Nephron (organoid): ENCODE data around the gene FMNL2.

Source experiments
- H3K27ac Mint-ChIP-seq, 3 experiments: 2 replicates each; pipeline ENCODE4 v1.8.0; 2020; ENCODE audit warnings: mixed read lengths in 3 of 3, mild to moderate bottlenecking in 2 of 3, moderate library complexity in 1 of 3
- H3K27me3 Mint-ChIP-seq: 2 replicates; pipeline ENCODE4 v1.8.0; 2021; ENCODE audit warnings: low read depth, mild to moderate bottlenecking, moderate library complexity, mixed read lengths
- H3K36me3 Mint-ChIP-seq: 2 replicates; pipeline ENCODE4 v1.8.0; 2020; ENCODE audit warnings: low read depth, mixed read lengths
- H3K4me1 Mint-ChIP-seq: 2 replicates; pipeline ENCODE4 v1.8.0; 2020; ENCODE audit warnings: mixed read lengths
- H3K4me3 Mint-ChIP-seq, 3 experiments: 2 replicates each; pipeline ENCODE4 v1.8.0; 2020; ENCODE audit warnings: mild to moderate bottlenecking in 3 of 3, mixed read lengths in 3 of 3, moderate library complexity in 2 of 3
- H3K9me3 Mint-ChIP-seq: 2 replicates; pipeline ENCODE4 v1.8.0; 2020; ENCODE audit warnings: mixed read lengths
- TF ChIP-seq, protein P1 (sequence below), 3 experiments: fragments of 200-600 bp; sonication (generic); IDR thresholded peaks; one replicate each; pipeline ENCODE4 v1.5.0; 2021; ENCODE audit warnings: antibody characterized with exemption in 3 of 3; ENCODE audit not compliant: unreplicated experiment in 3 of 3

The FMNL2 gene

GRCh38 chr2:152696476-152696875 is 361.5 kb downstream of the FMNL2 start:
- TF ChIP-seq, protein P1, sequence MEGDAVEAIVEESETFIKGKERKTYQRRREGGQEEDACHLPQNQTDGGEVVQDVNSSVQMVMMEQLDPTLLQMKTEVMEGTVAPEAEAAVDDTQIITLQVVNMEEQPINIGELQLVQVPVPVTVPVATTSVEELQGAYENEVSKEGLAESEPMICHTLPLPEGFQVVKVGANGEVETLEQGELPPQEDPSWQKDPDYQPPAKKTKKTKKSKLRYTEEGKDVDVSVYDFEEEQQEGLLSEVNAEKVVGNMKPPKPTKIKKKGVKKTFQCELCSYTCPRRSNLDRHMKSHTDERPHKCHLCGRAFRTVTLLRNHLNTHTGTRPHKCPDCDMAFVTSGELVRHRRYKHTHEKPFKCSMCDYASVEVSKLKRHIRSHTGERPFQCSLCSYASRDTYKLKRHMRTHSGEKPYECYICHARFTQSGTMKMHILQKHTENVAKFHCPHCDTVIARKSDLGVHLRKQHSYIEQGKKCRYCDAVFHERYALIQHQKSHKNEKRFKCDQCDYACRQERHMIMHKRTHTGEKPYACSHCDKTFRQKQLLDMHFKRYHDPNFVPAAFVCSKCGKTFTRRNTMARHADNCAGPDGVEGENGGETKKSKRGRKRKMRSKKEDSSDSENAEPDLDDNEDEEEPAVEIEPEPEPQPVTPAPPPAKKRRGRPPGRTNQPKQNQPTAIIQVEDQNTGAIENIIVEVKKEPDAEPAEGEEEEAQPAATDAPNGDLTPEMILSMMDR (IDR thresholded peaks at IDR 0.05; ENCODE audit: unreplicated experiment in 3 of 3) = no peak
- Mint-ChIP-seq H3K27me3 (no peaks in the 10 kb centered on the region), H3K27ac (no peak overlapping the region), H3K36me3 (peaks cover 20% of the 10 kb centered on the region), H3K9me3 (no peaks in the 10 kb centered on the region), H3K4me3 (no peak overlapping the region), H3K4me1 (no peaks in the 10 kb centered on the region)
